Colonic mucosa (tissue), 4 donors: ENCODE results near the gene RALA. TPM values are rescaled to one million over a fixed set of nuclear protein-coding genes. Genes with fewer than 3 reads are reported as not detected.

Experiments used
- DNase-seq: peaks from one replicate; pipeline ENCODE4 v3.0.0-alpha.2; 2020
- H3K27ac ChIP-seq: fragments of 200-600 bp; one replicate; pipeline ENCODE4 v1.8.0; 2021
- H3K27me3 ChIP-seq: fragments of 200-600 bp; one replicate; pipeline ENCODE4 v1.8.0; 2021
- H3K36me3 ChIP-seq: fragments of 200-600 bp; one replicate; pipeline ENCODE4 v1.8.0; 2021
- H3K4me1 ChIP-seq: fragments of 200-600 bp; one replicate; pipeline ENCODE4 v1.8.0; 2021; ENCODE audit warnings: mild to moderate bottlenecking
- H3K4me3 ChIP-seq: fragments of 200-600 bp; one replicate; pipeline ENCODE4 v1.8.0; 2021
- H3K9ac ChIP-seq, 2 donors: one replicate each; pipeline ENCODE4 v1.7.0; 2013; ENCODE audit warnings: control low read depth in 2 of 2, low read depth in 2 of 2, low read length in 2 of 2
- H3K9me3 ChIP-seq: fragments of 200-600 bp; one replicate; pipeline ENCODE4 v1.8.0; 2021
- intact Hi-C: fragments of 100-400 bp; cut with DNase I; formaldehyde crosslinking; loops from one replicate; pipeline ENCODE4 v1.14.1; 2022
- total RNA-seq, 2 donors: library from RNA; stranded (reverse); fragmentation: NEBNext Ultra II Directional in 1 of 2; extraction: Animal tissue kit (Norgen Biotek cat#: 25700) in 1 of 2; gene quantifications; one replicate each; pipeline ENCODE4 v1.2.1, GENCODE V29; 2021
- TF ChIP-seq, protein P1 (sequence below): fragments of 200-600 bp; IDR thresholded peaks from one replicate; pipeline ENCODE4 v1.8.0; 2022; ENCODE audit warnings: antibody characterized with exemption, mild to moderate bottlenecking
- donor health status: healthy.
- donor health status: DM: no; HTN: no; CAD: no.
- donor health status: DM: no; HTN: no; CAD: no.

The RALA gene
- total RNA-seq, 2 donors from 2014 or later, result 47.8 to 55.6 TPM

DNA sequence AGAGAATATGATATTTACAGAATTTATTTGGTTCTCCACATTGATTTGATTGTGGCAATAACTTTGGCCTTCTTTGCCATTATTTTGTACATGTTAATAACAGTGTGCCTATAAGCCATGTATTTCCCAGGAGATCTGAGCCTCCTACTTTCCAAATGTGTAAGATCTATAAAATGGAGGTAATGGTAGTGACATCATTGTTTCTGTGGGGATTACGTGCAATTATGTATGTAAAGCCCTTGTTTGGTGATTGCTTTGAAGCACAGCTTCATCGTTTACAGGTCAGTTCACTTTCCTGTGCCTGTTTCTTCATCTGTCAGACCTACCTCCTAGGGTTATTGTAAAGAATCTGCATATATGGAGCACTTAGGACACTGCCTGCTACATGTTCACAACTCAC is 39.8 kb upstream of the RALA start:
- TF ChIP-seq, protein P1, sequence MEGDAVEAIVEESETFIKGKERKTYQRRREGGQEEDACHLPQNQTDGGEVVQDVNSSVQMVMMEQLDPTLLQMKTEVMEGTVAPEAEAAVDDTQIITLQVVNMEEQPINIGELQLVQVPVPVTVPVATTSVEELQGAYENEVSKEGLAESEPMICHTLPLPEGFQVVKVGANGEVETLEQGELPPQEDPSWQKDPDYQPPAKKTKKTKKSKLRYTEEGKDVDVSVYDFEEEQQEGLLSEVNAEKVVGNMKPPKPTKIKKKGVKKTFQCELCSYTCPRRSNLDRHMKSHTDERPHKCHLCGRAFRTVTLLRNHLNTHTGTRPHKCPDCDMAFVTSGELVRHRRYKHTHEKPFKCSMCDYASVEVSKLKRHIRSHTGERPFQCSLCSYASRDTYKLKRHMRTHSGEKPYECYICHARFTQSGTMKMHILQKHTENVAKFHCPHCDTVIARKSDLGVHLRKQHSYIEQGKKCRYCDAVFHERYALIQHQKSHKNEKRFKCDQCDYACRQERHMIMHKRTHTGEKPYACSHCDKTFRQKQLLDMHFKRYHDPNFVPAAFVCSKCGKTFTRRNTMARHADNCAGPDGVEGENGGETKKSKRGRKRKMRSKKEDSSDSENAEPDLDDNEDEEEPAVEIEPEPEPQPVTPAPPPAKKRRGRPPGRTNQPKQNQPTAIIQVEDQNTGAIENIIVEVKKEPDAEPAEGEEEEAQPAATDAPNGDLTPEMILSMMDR, result no peak
- no peak for DNase-seq
- intact Hi-C loops, result no loop called here

DNA sequence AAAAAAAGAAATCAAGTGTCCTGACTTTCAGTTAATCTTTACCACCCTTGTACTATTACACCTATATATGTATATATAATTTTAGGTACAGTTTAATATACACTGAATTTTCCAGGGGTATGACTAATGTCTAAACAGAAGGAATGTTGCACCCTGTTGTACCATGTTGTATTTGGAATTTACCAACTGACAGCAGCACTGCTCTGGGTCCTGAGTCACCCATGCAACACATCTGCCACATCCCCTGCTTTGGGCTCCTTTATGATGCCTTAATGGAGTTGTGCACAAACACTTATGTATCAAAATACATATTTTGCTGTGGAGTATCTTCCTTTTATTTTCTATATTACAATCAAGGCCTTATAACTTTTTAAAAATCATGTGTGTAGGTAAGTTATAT is 36.0 kb upstream of the RALA start:
- no peak for DNase-seq
- TF ChIP-seq, protein P1, result no peak
- H3K9me3 ChIP-seq, result no peaks in the 10 kb centered on the region
- intact Hi-C loops, result no loop called here
- H3K4me3 ChIP-seq, result no peak overlapping the region
- no peaks in the 10 kb centered on the region for H3K27me3 ChIP-seq
- no peak overlapping the region for H3K27ac ChIP-seq
- H3K4me1 ChIP-seq, result no peaks in the 10 kb centered on the region
- no peak overlapping the region for H3K9ac ChIP-seq
- H3K36me3 ChIP-seq, result no peaks in the 10 kb centered on the region

More for the DNA sequence above, 39.8 kb upstream of the RALA start:
- Histone ChIP-seq H3K4me3 (no peak overlapping the region), H3K4me1 (no peaks in the 10 kb centered on the region), H3K27ac (no peak overlapping the region), H3K36me3 (no peaks in the 10 kb centered on the region), H3K9me3 (no peaks in the 10 kb centered on the region), H3K27me3 (no peaks in the 10 kb centered on the region), H3K9ac (no peak overlapping the region)

DNA sequence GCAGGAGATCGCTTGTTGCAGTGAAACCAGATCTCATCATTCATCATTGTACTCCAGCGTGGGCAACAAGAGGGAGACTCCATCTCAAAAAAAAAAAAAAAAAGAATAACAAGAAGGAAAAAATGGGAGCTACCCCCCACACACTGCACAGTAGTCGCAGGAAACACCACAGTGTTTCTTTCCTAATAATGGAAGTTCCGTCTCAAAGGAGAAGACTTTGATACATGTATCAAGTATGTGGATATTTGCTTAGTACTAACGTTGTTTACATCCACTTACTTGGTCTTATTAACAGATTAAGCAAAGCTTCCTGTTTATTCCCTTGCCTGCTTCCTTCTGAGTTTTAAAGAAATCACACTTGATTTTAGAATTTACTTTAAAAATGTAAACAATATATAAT is 35.0 kb upstream of the RALA start:
- Histone ChIP-seq H3K27ac (no peak overlapping the region), H3K36me3 (no peaks in the 10 kb centered on the region), H3K4me1 (no peaks in the 10 kb centered on the region), H3K9me3 (no peaks in the 10 kb centered on the region), H3K9ac (no peak overlapping the region), H3K4me3 (no peak overlapping the region), H3K27me3 (no peaks in the 10 kb centered on the region)
- TF ChIP-seq, protein P1, result no peak
- DNase-seq, result no peak
- intact Hi-C loops, result no loop called here

DNA sequence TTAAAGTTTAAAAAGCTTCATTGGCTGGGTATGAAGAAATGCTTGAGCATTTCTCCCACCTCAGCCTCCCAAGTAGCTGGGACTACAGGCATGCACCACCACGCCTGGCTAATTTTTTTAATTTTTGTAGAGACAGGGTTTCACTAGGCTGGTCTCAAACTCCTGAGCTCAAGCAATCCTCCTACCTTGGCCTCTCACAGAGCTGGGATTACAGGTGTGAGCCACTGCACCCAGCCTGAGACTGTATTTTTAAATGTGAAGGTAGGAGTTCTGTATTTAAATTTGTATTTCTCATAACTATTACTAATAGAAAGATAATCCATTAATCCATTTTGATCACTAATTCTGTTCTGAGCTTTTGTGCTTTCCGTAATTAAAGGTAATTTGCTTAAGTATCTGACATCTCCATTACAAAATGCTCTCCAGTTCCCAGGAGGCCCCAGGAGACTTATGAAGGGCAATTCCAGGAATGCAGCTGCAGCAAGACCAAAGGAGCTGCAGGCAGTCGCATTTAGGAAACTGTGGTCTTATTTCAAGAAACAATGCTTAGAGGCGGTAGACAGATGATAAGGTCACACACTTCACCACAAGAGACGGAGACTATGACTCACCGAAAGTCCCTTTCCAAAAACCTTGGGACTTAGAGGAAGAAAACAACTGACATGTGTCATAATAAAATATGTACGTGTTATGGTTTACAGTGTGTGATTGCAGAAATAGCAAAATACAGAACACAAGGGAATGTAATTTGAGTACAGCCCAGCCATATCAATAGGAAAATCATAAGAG is 33.9 kb upstream of the RALA start:
- Histone ChIP-seq H3K4me1 (no peaks in the 10 kb centered on the region), H3K4me3 (no peak overlapping the region), H3K9me3 (no peaks in the 10 kb centered on the region), H3K27me3 (no peaks in the 10 kb centered on the region), H3K9ac (no peak overlapping the region), H3K27ac (no peak overlapping the region), H3K36me3 (no peaks in the 10 kb centered on the region)
- DNase-seq, result no peak
- TF ChIP-seq, protein P1, result no peak
- intact Hi-C loops, result no loop called here

DNA sequence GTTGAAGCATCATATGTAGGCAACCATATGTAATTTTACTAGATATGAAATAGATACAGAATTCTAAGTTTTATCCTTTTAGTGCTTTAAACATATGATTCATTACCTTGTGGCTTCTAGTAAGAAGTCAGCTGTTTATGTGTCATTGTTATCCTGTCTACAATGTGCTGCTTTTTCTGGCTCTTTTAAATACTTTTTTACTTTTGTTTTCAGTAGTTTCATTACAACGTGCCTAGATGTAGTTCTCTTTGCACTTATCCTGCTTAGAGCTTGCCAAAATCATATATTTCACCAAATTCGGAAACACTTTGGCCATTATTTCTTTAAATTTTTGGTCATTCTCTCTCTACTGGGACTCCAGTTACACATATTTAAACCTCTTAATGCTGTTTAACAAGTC is 30.8 kb upstream of the RALA start:
- DNase-seq, result no peak
- intact Hi-C loops, result no loop called here
- Histone ChIP-seq H3K4me3 (no peak overlapping the region), H3K4me1 (no peaks in the 10 kb centered on the region), H3K9ac (no peak overlapping the region), H3K27ac (no peak overlapping the region), H3K36me3 (no peaks in the 10 kb centered on the region), H3K27me3 (no peaks in the 10 kb centered on the region), H3K9me3 (no peaks in the 10 kb centered on the region)
- TF ChIP-seq, protein P1, result no peak
